Hepatocyte (in vitro differentiated cells): Measurements from ENCODE around the gene PAX5. TPM values are rescaled to one million over a fixed set of nuclear protein-coding genes. Genes with fewer than 3 reads are reported as not detected.
A peak's percentile ranks its signal among the peaks of the same experiment; 100 is the strongest.

ENCODE experiments used
- DNase-seq: peaks from one replicate; pipeline ENCODE4 v3.0.0-alpha.2; 2016; ENCODE audit warnings: low spot score
- H2AFZ ChIP-seq: fragments of 200-600 bp; sonication (generic); 2 replicates; pipeline ENCODE4 v1.6.0; 2016; ENCODE audit warnings: antibody characterized with exemption, mild to moderate bottlenecking
- H3K27ac ChIP-seq: fragments of 200-600 bp; sonication (generic); 2 replicates; pipeline ENCODE4 v1.5.1; 2016; ENCODE audit warnings: mild to moderate bottlenecking
- H3K27me3 ChIP-seq: fragments of 200-600 bp; sonication (generic); 2 replicates; pipeline ENCODE4 v1.6.1; 2016
- H3K36me3 ChIP-seq: fragments of 200-600 bp; sonication (generic); replicated peaks from 2 replicates; pipeline ENCODE4 v1.5.1; 2016; ENCODE audit warnings: low read depth; ENCODE audit not compliant: insufficient read depth
- H3K4me1 ChIP-seq: fragments of 200-600 bp; sonication (generic); 2 replicates; pipeline ENCODE4 v1.5.1; 2016; ENCODE audit warnings: mild to moderate bottlenecking, moderate library complexity; ENCODE audit not compliant: insufficient read depth
- H3K4me2 ChIP-seq: fragments of 200-600 bp; sonication (generic); 2 replicates; pipeline ENCODE4 v1.6.0; 2016
- H3K4me3 ChIP-seq: fragments of 200-600 bp; sonication (generic); 2 replicates; pipeline ENCODE4 v1.5.1; 2016; ENCODE audit warnings: mild to moderate bottlenecking
- H3K79me2 ChIP-seq: fragments of 200-600 bp; sonication (generic); 2 replicates; pipeline ENCODE4 v1.6.0; 2017; ENCODE audit warnings: mild to moderate bottlenecking
- H3K9me2 ChIP-seq: fragments of 200-600 bp; sonication (generic); replicated peaks from 2 replicates; pipeline ENCODE4 v1.6.0; 2017; ENCODE audit warnings: mild to moderate bottlenecking; ENCODE audit not compliant: insufficient read depth
- H3K9me3 ChIP-seq: fragments of 200-600 bp; sonication (generic); 2 replicates; pipeline ENCODE4 v1.5.1; 2016; ENCODE audit warnings: low read depth, mild to moderate bottlenecking
- H4K20me1 ChIP-seq: fragments of 200-600 bp; sonication (generic); 2 replicates; pipeline ENCODE4 v1.6.0; 2016; ENCODE audit warnings: mild to moderate bottlenecking; ENCODE audit not compliant: insufficient read depth, poor library complexity, severe bottlenecking
- CTCF ChIP-seq: fragments of 200-600 bp; sonication (generic); IDR thresholded peaks from 2 replicates; pipeline ENCODE4 v1.5.1; 2016; ENCODE audit warnings: antibody characterized with exemption, mild to moderate bottlenecking; ENCODE audit not compliant: poor library complexity
- EZH2 ChIP-seq: fragments of 200-600 bp; sonication (generic); IDR thresholded peaks from 2 replicates; pipeline ENCODE4 v1.6.1; 2016; ENCODE audit warnings: antibody characterized with exemption, mild to moderate bottlenecking, borderline replicate concordance
- EZH2phosphoT487 ChIP-seq: fragments of 200-600 bp; sonication (generic); IDR thresholded peaks from one replicate; pipeline ENCODE4 v1.6.1; 2018; ENCODE audit warnings: antibody characterized with exemption, mild to moderate bottlenecking, low read depth, moderate library complexity; ENCODE audit not compliant: unreplicated experiment, severe bottlenecking
- WGBS: methylation state at CpG from one replicate; pipeline ENCODE4 v1.1.6; 2016; ENCODE audit warnings: low lambda C conversion rate; ENCODE audit errors: missing lambda C conversion rate; 5-methylcytosine and 5-hydroxymethylcytosine counted together
- polyA plus RNA-seq: library from polyadenylated mRNA; unstranded; fragments of >200 nt; fragmentation: Nextera tagmentation; extraction: Ambion mirVana; gene quantifications from 2 replicates; pipeline ENCODE4 v1.2.1, GENCODE V29; 2016
- total RNA-seq: library from RNA; depleted of rRNA; stranded (reverse); fragments of >200 nt; gene quantifications from 2 replicates; pipeline ENCODE4 v1.2.3, GENCODE V29; 2014

PAX5 gene
- total and polyA plus RNA-seq, 2 experiments from 2014 or later = not detected

- Histone ChIP-seq H3K27ac (no peak overlapping the region), H3K9me3 (no peaks in the 10 kb centered on the region), H3K9me2 (no peaks in the 10 kb centered on the region), H4K20me1 (no peaks in the 10 kb centered on the region), H3K36me3 (no peaks in the 10 kb centered on the region), H2AFZ (no peak overlapping the region), H3K4me3 (no peak overlapping the region), H3K4me1 (peaks cover 13% of the 10 kb centered on the region), H3K27me3 (peaks cover 97% of the 10 kb centered on the region), H3K4me2 (peak overlapping the region; percentile 81), H3K79me2 (no peaks in the 10 kb centered on the region)
- no peak for TF ChIP-seq EZH2phosphoT487
- no peak for DNase-seq
- 6% methylated on average over 9 of the region's 9 CpGs for WGBS
Observed at GRCh38 chr9:37025823-37026112, 8.3 kb downstream of the PAX5 start.

- 17% methylated on average over 35 of the region's 36 CpGs for WGBS
- H3K27ac ChIP-seq = no peak overlapping the region
- peaks cover 13% of the 10 kb centered on the region for H3K4me1 ChIP-seq
- H3K9me2 ChIP-seq = no peaks in the 10 kb centered on the region
- H3K27me3 ChIP-seq = peaks cover 97% of the 10 kb centered on the region
- no peak overlapping the region for H3K4me3 ChIP-seq
- DNase-seq = no peak
- no peaks in the 10 kb centered on the region for H3K36me3 ChIP-seq
- no peaks in the 10 kb centered on the region for H3K79me2 ChIP-seq
- H3K9me3 ChIP-seq = no peaks in the 10 kb centered on the region
- TF ChIP-seq EZH2phosphoT487 (peak; percentile 52), EZH2 (no peak)
- H3K4me2 ChIP-seq = peak overlapping the region; percentile 81
- H2AFZ ChIP-seq = no peak overlapping the region
- no peaks in the 10 kb centered on the region for H4K20me1 ChIP-seq
Observed at GRCh38 chr9:37025071-37025822, 8.8 kb downstream of the PAX5 start.

- Histone ChIP-seq H3K27ac (no peak overlapping the region), H3K4me2 (no peak overlapping the region), H3K79me2 (no peaks in the 10 kb centered on the region), H4K20me1 (no peaks in the 10 kb centered on the region), H3K4me3 (no peak overlapping the region), H3K9me3 (no peaks in the 10 kb centered on the region), H3K4me1 (no peaks in the 10 kb centered on the region), H3K9me2 (no peaks in the 10 kb centered on the region), H3K27me3 (peaks cover 82% of the 10 kb centered on the region), H3K36me3 (no peaks in the 10 kb centered on the region), H2AFZ (no peak overlapping the region)
- no peak for DNase-seq
- TF ChIP-seq CTCF = no peak
- no peak for TF ChIP-seq EZH2phosphoT487
- TF ChIP-seq EZH2 = no peak
- 92% methylated on average over 8 of the region's 8 CpGs for WGBS
Observed at GRCh38 chr9:37017546-37017945, 16.5 kb downstream of the PAX5 start.

GRCh38 chr9:37011530-37011929 is 22.5 kb downstream of the PAX5 start:
- Histone ChIP-seq H3K4me3 (no peak overlapping the region), H2AFZ (no peak overlapping the region), H3K4me1 (no peaks in the 10 kb centered on the region), H3K36me3 (no peaks in the 10 kb centered on the region), H3K27ac (no peak overlapping the region), H4K20me1 (no peaks in the 10 kb centered on the region), H3K4me2 (no peak overlapping the region), H3K9me3 (no peaks in the 10 kb centered on the region), H3K79me2 (no peaks in the 10 kb centered on the region), H3K9me2 (no peaks in the 10 kb centered on the region), H3K27me3 (peaks cover 86% of the 10 kb centered on the region)
- no peak for DNase-seq
- no peak for TF ChIP-seq EZH2
- no peak for TF ChIP-seq EZH2phosphoT487
- no peak for TF ChIP-seq CTCF
- 64% methylated on average over 3 of the region's 3 CpGs for WGBS
